ENCODE data around the gene IFT20.
A peak's percentile ranks its signal among the peaks of the same experiment; 100 is the strongest.

IFT20 gene

GRCh38 chr17:28334666-28335200, 539 bp downstream of the IFT20 start:
- no peak for DNase-seq

GRCh38 chr17:28334171-28334570, 1.1 kb downstream of the IFT20 start:
- DNase-seq, result no peak

GRCh38 chr17:28333083-28333746, 2.1 kb downstream of the IFT20 start:
- DNase-seq, result no peak

GRCh38 chr17:28331891-28332420, 3.3 kb downstream of the IFT20 start:
- no peak for DNase-seq

- no peak for DNase-seq
Measured at GRCh38 chr17:28330671-28331070, 4.6 kb downstream of the IFT20 start.

- DNase-seq, result no peak
Measured at GRCh38 chr17:28328325-28328724, 6.9 kb downstream of the IFT20 start.

GRCh38 chr17:28327709-28328108, 7.6 kb downstream of the IFT20 start:
- DNase-seq, result no peak

GRCh38 chr17:28327031-28327607, 8.2 kb downstream of the IFT20 start:
- no peak for DNase-seq

GRCh38 chr17:28326114-28326513, 9.2 kb downstream of the IFT20 start:
- no peak for DNase-seq

GRCh38 chr17:28325211-28325610, 10.1 kb downstream of the IFT20 start:
- DNase-seq, result no peak

- no peak for DNase-seq
Measured at GRCh38 chr17:28324781-28325180, 10.5 kb downstream of the IFT20 start.

- DNase-seq, result no peak
Measured at GRCh38 chr17:28324267-28324745, 11.0 kb downstream of the IFT20 start.

GRCh38 chr17:28320215-28321061, 14.8 kb downstream of the IFT20 start:
- DNase-seq, result no peak

GRCh38 chr17:28319598-28319935, 15.7 kb downstream of the IFT20 start:
- DNase-seq, result no peak

- peak; percentile 88 for DNase-seq
Measured at GRCh38 chr17:28318759-28319597, 16.3 kb downstream of the IFT20 start, which contains the start of gene TMEM97. Gene TMEM97 (plus strand): TSS chr17:28319200. CDS start chr17:28319240, 40 bp downstream.

- no peak for DNase-seq
Measured at GRCh38 chr17:28317966-28318758, 17.1 kb downstream of the IFT20 start.

GRCh38 chr17:28317099-28317965, 17.9 kb downstream of the IFT20 start:
- no peak for DNase-seq

- DNase-seq, result no peak
Measured at GRCh38 chr17:28315846-28316705, 19.2 kb downstream of the IFT20 start.

- no peak for DNase-seq
Measured at GRCh38 chr17:28313841-28314240, 21.4 kb downstream of the IFT20 start.
